ENCODE results near the gene ZNF451.

Gene ZNF451

GRCh38 chr6:57210060-57210459, 120.1 kb downstream of the ZNF451 start:
- H3K4me3 ChIP-seq (replicated peaks in 1 of 2; ENCODE audit: low read depth in 2 of 2, low read length in 2 of 2), result no peak overlapping the region
- DNase-seq (ENCODE audit: low read depth in 2 of 2), result no peak
- no peak for TF ChIP-seq CTCF (IDR thresholded peaks at IDR 0.05; ENCODE audit: low read depth, low read length)

- H3K4me3 ChIP-seq (replicated peaks in 1 of 2; ENCODE audit: low read depth in 2 of 2, low read length in 2 of 2), result no peak overlapping the region
- DNase-seq (ENCODE audit: low read depth in 2 of 2), result no peak
- TF ChIP-seq CTCF (IDR thresholded peaks at IDR 0.05; ENCODE audit: low read depth, low read length), result no peak
Observed at GRCh38 chr6:57215260-57215659, 125.3 kb downstream of the ZNF451 start.

GRCh38 chr6:57216235-57217101, 126.5 kb downstream of the ZNF451 start:
- TF ChIP-seq CTCF (IDR thresholded peaks at IDR 0.05; ENCODE audit: low read depth, low read length), result no peak
- H3K4me3 ChIP-seq (replicated peaks in 1 of 2; ENCODE audit: low read depth in 2 of 2, low read length in 2 of 2), result no peak overlapping the region
- DNase-seq (ENCODE audit: low read depth in 2 of 2), result peak; percentile 52 to 57

- TF ChIP-seq CTCF (IDR thresholded peaks at IDR 0.05; ENCODE audit: low read depth, low read length), result no peak
- no peak overlapping the region for H3K4me3 ChIP-seq (replicated peaks in 1 of 2; ENCODE audit: low read depth in 2 of 2, low read length in 2 of 2)
- no peak for DNase-seq (ENCODE audit: low read depth in 2 of 2)
Observed at GRCh38 chr6:57217270-57217669, 127.3 kb downstream of the ZNF451 start.
